SU-DHL-6 (cell line): ENCODE measurements around the gene VTA1.

Experiments
- H2AFZ ChIP-seq: fragments of 200-600 bp; sonication (generic); 2 replicates; pipeline ENCODE4 v1.6.1; 2014; ENCODE audit warnings: low read depth, mild to moderate bottlenecking, moderate library complexity, mixed read lengths, antibody characterized with exemption, low read length; ENCODE audit not compliant: severe bottlenecking
- H3F3A ChIP-seq: fragments of 200-600 bp; shearing (Covaris generic); 2 replicates; pipeline ENCODE4 v1.6.0; 2016; ENCODE audit warnings: antibody characterized with exemption, mild to moderate bottlenecking; ENCODE audit not compliant: insufficient read depth
- H3K27ac ChIP-seq: fragments of 200-600 bp; sonication (generic); 2 replicates; pipeline ENCODE4 v1.5.1; 2016; ENCODE audit warnings: low read depth, mild to moderate bottlenecking, low read length, moderate library complexity, mixed read lengths
- H3K27me3 ChIP-seq: fragments of 200-600 bp; sonication (generic), shearing (Covaris generic); 2 replicates; pipeline ENCODE4 v1.6.0; 2014; ENCODE audit warnings: mild to moderate bottlenecking, low read length
- H3K36me3 ChIP-seq: fragments of 200-600 bp; sonication (generic); 2 replicates; pipeline ENCODE4 v1.6.1; 2014; ENCODE audit warnings: mild to moderate bottlenecking, low read length, mixed read lengths
- H3K4me2 ChIP-seq: fragments of 300-600, 200-600 bp; shearing (Covaris generic), sonication (generic); 2 replicates; pipeline ENCODE4 v1.6.0; 2014; ENCODE audit warnings: low read length, low read depth, mild to moderate bottlenecking; ENCODE audit not compliant: poor library complexity, severe bottlenecking
- H3K4me3 ChIP-seq: fragments of 200-600 bp; sonication (generic); 2 replicates; pipeline ENCODE4 v1.5.1; 2014; ENCODE audit warnings: antibody characterized with exemption, low read length, mild to moderate bottlenecking, mixed read lengths; ENCODE audit not compliant: insufficient read depth, poor library complexity, severe bottlenecking
- H3K79me2 ChIP-seq: fragments of 200-600 bp; sonication (generic); 2 replicates; pipeline ENCODE4 v1.6.1; 2014; ENCODE audit warnings: mild to moderate bottlenecking, low read length, moderate library complexity; ENCODE audit not compliant: insufficient read depth
- H3K9ac ChIP-seq: fragments of 200-600 bp; sonication (generic); 2 replicates; pipeline ENCODE4 v1.7.0; 2014; ENCODE audit warnings: mild to moderate bottlenecking, low read length
- H3K9me2 ChIP-seq: fragments of 200-600 bp; sonication (generic); replicated peaks from 2 replicates; pipeline ENCODE4 v1.6.1; 2014; ENCODE audit warnings: low read length; ENCODE audit not compliant: insufficient read depth
- H3K9me3 ChIP-seq: fragments of 200-600 bp; sonication (generic); 2 replicates; pipeline ENCODE4 v1.6.1; 2014; ENCODE audit warnings: low read length, mixed read lengths; ENCODE audit not compliant: insufficient read depth
- H4K20me1 ChIP-seq: fragments of 200-600 bp; sonication (generic); 2 replicates; pipeline ENCODE4 v1.6.1; 2014; ENCODE audit warnings: low read depth, mild to moderate bottlenecking, antibody characterized with exemption, low read length, moderate library complexity, mixed read lengths
- EZH2phosphoT487 ChIP-seq: fragments of 200-600 bp; sonication (generic), shearing (Covaris generic); conservative IDR thresholded peaks from 2 replicates; pipeline ENCODE4 v1.6.1; 2018; ENCODE audit warnings: mild to moderate bottlenecking, antibody characterized with exemption, low read length, moderate library complexity, mixed read lengths
- TF ChIP-seq, protein P1 (sequence below): fragments of 200-600 bp; sonication (generic); IDR thresholded peaks from one replicate; pipeline ENCODE4 v1.5.1; 2017; ENCODE audit warnings: antibody characterized with exemption, mild to moderate bottlenecking, low read length, moderate library complexity; ENCODE audit not compliant: insufficient read depth, poor library complexity, severe bottlenecking

VTA1 gene

GRCh38 chr6:142171351-142171750 lies 24.3 kb downstream of the VTA1 start:
- Histone ChIP-seq H4K20me1 (no peaks in the 10 kb centered on the region), H3K36me3 (peaks cover 59% of the 10 kb centered on the region; the same call in 1 of the 2 replicates), H3K4me3 (no peak overlapping the region), H3K9me3 (no peaks in the 10 kb centered on the region), H3K27me3 (no peaks in the 10 kb centered on the region), H3K9ac (no peak overlapping the region), H3K27ac (no peak overlapping the region), H3K79me2 (peaks cover 6% of the 10 kb centered on the region; the same call in 1 of the 2 replicates), H3K4me2 (no peak overlapping the region), H2AFZ (no peak overlapping the region), H3K9me2 (no peaks in the 10 kb centered on the region), H3F3A (peaks cover 5% of the 10 kb centered on the region; the same call in 1 of the 2 replicates)
- TF ChIP-seq EZH2phosphoT487, result no peak
- TF ChIP-seq, protein P1, sequence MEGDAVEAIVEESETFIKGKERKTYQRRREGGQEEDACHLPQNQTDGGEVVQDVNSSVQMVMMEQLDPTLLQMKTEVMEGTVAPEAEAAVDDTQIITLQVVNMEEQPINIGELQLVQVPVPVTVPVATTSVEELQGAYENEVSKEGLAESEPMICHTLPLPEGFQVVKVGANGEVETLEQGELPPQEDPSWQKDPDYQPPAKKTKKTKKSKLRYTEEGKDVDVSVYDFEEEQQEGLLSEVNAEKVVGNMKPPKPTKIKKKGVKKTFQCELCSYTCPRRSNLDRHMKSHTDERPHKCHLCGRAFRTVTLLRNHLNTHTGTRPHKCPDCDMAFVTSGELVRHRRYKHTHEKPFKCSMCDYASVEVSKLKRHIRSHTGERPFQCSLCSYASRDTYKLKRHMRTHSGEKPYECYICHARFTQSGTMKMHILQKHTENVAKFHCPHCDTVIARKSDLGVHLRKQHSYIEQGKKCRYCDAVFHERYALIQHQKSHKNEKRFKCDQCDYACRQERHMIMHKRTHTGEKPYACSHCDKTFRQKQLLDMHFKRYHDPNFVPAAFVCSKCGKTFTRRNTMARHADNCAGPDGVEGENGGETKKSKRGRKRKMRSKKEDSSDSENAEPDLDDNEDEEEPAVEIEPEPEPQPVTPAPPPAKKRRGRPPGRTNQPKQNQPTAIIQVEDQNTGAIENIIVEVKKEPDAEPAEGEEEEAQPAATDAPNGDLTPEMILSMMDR, result no peak

DNA sequence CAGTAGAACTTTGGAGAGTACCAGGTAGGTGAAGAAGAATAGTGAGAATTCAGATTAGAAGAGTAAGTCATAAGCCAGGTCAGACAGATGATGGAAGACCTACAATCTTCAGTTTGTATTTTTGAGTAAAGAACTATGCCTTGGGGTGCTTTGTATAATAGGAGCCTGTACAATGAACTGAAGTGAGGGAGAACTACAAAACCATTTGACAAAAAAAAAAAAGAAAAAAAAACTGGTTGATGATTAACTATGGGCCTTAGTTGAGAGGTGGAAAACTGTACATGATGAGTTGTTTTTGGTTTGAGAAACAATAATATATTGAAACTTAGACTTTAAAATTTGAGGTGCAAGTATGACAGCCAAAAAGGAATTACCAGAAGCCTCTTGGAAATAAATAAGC lies 25.7 kb downstream of the VTA1 start:
- H3K4me3 ChIP-seq, result no peak overlapping the region
- H3K27ac ChIP-seq, result no peak overlapping the region
- peaks cover 5% of the 10 kb centered on the region; the same call in 1 of the 2 replicates for H3F3A ChIP-seq
- no peaks in the 10 kb centered on the region for H3K9me2 ChIP-seq
- no peaks in the 10 kb centered on the region for H3K79me2 ChIP-seq
- peaks cover 58% of the 10 kb centered on the region for H3K36me3 ChIP-seq
- no peaks in the 10 kb centered on the region for H3K9me3 ChIP-seq
- no peak for TF ChIP-seq EZH2phosphoT487
- TF ChIP-seq, protein P1, result no peak
- H2AFZ ChIP-seq, result no peak overlapping the region
- no peak overlapping the region for H3K4me2 ChIP-seq
- H3K9ac ChIP-seq, result no peak overlapping the region
- H4K20me1 ChIP-seq, result no peaks in the 10 kb centered on the region
- no peaks in the 10 kb centered on the region for H3K27me3 ChIP-seq

DNA sequence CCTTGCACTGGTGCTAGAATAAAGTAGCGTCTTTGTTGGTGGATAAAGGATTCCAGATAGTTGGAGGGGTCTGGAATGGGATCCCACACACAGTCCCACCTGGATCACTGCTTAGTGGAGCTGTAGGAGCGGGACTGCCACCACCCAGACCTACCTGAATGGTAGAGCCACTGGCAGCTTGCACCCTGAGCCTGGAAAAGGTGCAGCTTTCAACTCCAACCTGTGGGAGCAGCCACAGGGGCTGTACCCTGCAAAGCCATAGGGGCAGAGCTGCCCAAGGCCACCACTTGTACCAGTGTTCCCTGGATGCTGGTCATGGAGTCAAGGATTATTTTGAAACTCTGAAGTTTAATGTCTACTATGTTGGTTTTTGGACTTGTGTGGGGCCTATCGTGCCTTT lies 26.9 kb downstream of the VTA1 start:
- Histone ChIP-seq H3K4me3 (no peak overlapping the region), H3K9me3 (no peaks in the 10 kb centered on the region), H3K27ac (no peak overlapping the region), H3F3A (peaks cover 5% of the 10 kb centered on the region; the same call in 1 of the 2 replicates), H3K4me2 (no peak overlapping the region), H2AFZ (no peak overlapping the region), H4K20me1 (no peaks in the 10 kb centered on the region), H3K9me2 (no peaks in the 10 kb centered on the region), H3K9ac (no peak overlapping the region), H3K79me2 (no peaks in the 10 kb centered on the region), H3K36me3 (peaks cover 57% of the 10 kb centered on the region), H3K27me3 (no peaks in the 10 kb centered on the region)
- TF ChIP-seq EZH2phosphoT487, result no peak
- TF ChIP-seq, protein P1, result no peak
